Neuronal stem cell (in vitro differentiated cells): Measurements from ENCODE around the gene CHAC1.

Experiments used
- DNase-seq: peaks from one replicate; pipeline ENCODE4 v3.0.0-alpha.2; 2013; ENCODE audit warnings: low spot score
- H2AFZ ChIP-seq: one replicate; pipeline ENCODE4 v1.6.1; 2013; ENCODE audit warnings: mild to moderate bottlenecking, low read length, inconsistent platforms
- H2AK5ac ChIP-seq: 2 replicates; pipeline ENCODE4 v1.6.1; 2013; ENCODE audit warnings: low read depth, mild to moderate bottlenecking, inconsistent platforms, low read length, moderate library complexity, mixed read lengths
- H2BK120ac ChIP-seq: 2 replicates; pipeline ENCODE4 v1.6.1; 2013; ENCODE audit warnings: low read depth, mild to moderate bottlenecking, inconsistent platforms, low read length, moderate library complexity, mixed read lengths
- H2BK12ac ChIP-seq: one replicate; pipeline ENCODE4 v1.6.1; 2013; ENCODE audit warnings: low read length, inconsistent platforms
- H2BK15ac ChIP-seq: 2 replicates; pipeline ENCODE4 v1.6.1; 2013; ENCODE audit warnings: mild to moderate bottlenecking, low read length, inconsistent platforms, mixed read lengths
- H2BK5ac ChIP-seq: one replicate; pipeline ENCODE4 v1.6.1; 2013; ENCODE audit warnings: inconsistent platforms, mild to moderate bottlenecking, low read length, moderate library complexity
- H3K14ac ChIP-seq: one replicate; pipeline ENCODE4 v1.6.1; 2013; ENCODE audit warnings: low read length, inconsistent platforms
- H3K18ac ChIP-seq: 2 replicates; pipeline ENCODE4 v1.6.1; 2013; ENCODE audit warnings: low read length, inconsistent platforms
- H3K23ac ChIP-seq: 2 replicates; pipeline ENCODE4 v1.6.1; 2013; ENCODE audit warnings: low read depth, mild to moderate bottlenecking, mixed read lengths, low read length, inconsistent platforms; ENCODE audit not compliant: poor library complexity
- H3K27ac ChIP-seq: replicated peaks from 3 replicates; pipeline ENCODE4 v1.5.1; 2013; ENCODE audit warnings: low read length, inconsistent platforms
- H3K27me3 ChIP-seq, 3 experiments: 2 replicates each; pipeline ENCODE4 v1.6.1; 2013; ENCODE audit warnings: low read length in 3 of 3, mild to moderate bottlenecking in 2 of 3, inconsistent platforms in 1 of 3, low read depth in 1 of 3, mixed read lengths in 1 of 3, moderate library complexity in 1 of 3; ENCODE audit not compliant: control insufficient read depth in 3 of 3, insufficient read depth in 3 of 3
- H3K36me3 ChIP-seq, 2 donors: replicated peaks in 1 of 2; 2 replicates each; pipeline ENCODE4 v1.6.1; 2013; ENCODE audit warnings: low read length in 2 of 2; ENCODE audit not compliant: control insufficient read depth in 2 of 2, insufficient read depth in 2 of 2
- H3K4ac ChIP-seq: 2 replicates; pipeline ENCODE4 v1.6.1; 2013; ENCODE audit warnings: inconsistent platforms, mild to moderate bottlenecking, low read length, moderate library complexity
- H3K4me1 ChIP-seq, 2 donors: 1 replicate in 1 of 2; 2 replicates in 1 of 2; pipeline ENCODE4 v1.6.1; 2013; ENCODE audit warnings: low read length in 2 of 2, low read depth in 1 of 2; ENCODE audit not compliant: control insufficient read depth in 2 of 2, insufficient read depth in 1 of 2
- H3K4me2 ChIP-seq: one replicate; pipeline ENCODE4 v1.6.1; 2013; ENCODE audit warnings: mild to moderate bottlenecking, low read length, inconsistent platforms; ENCODE audit not compliant: insufficient read depth, poor library complexity, severe bottlenecking
- H3K4me3 ChIP-seq, 2 donors: 2 replicates each; pipeline ENCODE4 v1.5.1; 2013; ENCODE audit warnings: low read length in 2 of 2, mild to moderate bottlenecking in 2 of 2, inconsistent platforms in 1 of 2, moderate library complexity in 1 of 2
- H3K79me1 ChIP-seq: one replicate; pipeline ENCODE4 v1.6.1; 2013; ENCODE audit warnings: low read depth, mild to moderate bottlenecking, inconsistent platforms, low read length, moderate library complexity
- H3K9ac ChIP-seq: one replicate; pipeline ENCODE4 v1.6.1; 2013; ENCODE audit warnings: mild to moderate bottlenecking, low read depth, low read length, inconsistent platforms; ENCODE audit not compliant: poor library complexity
- H3K9me3 ChIP-seq, 2 donors: replicated peaks in 1 of 2; 2 replicates each; pipeline versions ENCODE3 to v1.6.1; 2013; ENCODE audit warnings: low read length in 2 of 2, mild to moderate bottlenecking in 2 of 2, inconsistent platforms in 1 of 2, low read depth in 1 of 2, mixed read lengths in 1 of 2, moderate library complexity in 1 of 2; ENCODE audit not compliant: control insufficient read depth in 2 of 2, insufficient read depth in 1 of 2
- H4K8ac ChIP-seq: one replicate; pipeline ENCODE4 v1.6.1; 2013; ENCODE audit warnings: low read depth, mild to moderate bottlenecking, inconsistent platforms, low read length, moderate library complexity
- H4K91ac ChIP-seq: one replicate; pipeline ENCODE4 v1.6.1; 2013; ENCODE audit warnings: low read length, low read depth, mild to moderate bottlenecking, inconsistent platforms; ENCODE audit not compliant: poor library complexity
- WGBS, 2 donors: extraction: QIAGEN DNeasy Blood & Tissue Kit; methylation state at CpG; one replicate each; pipeline ENCODE4 v1.1.7; 2013; ENCODE audit warnings: missing lambda C conversion rate in 2 of 2, mixed read lengths in 1 of 2; ENCODE audit not compliant: insufficient read length in 2 of 2, insufficient replicate concordance in 1 of 2; ENCODE audit errors: extremely low coverage in 2 of 2; 5-methylcytosine and 5-hydroxymethylcytosine counted together

CHAC1 gene

DNA sequence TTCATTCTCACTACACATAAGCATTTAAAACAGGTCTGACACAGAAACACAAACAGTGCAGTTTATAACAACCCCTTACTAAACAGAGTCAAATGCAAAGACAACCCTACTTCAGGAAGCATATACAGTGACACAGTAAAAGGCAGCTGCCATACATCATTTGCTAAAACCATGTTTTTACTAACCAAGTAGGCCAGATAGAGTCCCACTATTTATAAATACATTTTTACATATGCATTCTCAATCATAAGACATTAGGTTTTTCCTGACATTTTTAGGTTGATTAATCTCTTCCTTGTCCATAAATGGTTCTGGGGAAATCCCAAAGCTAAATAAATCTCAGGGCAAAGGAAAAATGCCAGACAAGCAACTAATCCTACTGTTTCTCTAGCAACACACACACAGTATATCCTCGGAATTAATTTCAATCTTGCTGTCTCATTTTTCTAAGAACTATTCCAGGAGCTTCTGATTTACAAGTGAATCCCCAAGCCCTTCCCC is 39.0 kb downstream of the CHAC1 start:
- Histone ChIP-seq H3K23ac (no peak overlapping the region), H3K27me3 (no peaks in the 10 kb centered on the region), H4K8ac (no peak overlapping the region), H2AK5ac (no peak overlapping the region), H2BK12ac (no peak overlapping the region), H3K4ac (no peak overlapping the region), H2AFZ (no peak overlapping the region), H3K4me3 (no peak overlapping the region), H2BK5ac (no peak overlapping the region), H3K79me1 (no peaks in the 10 kb centered on the region), H3K18ac (no peak overlapping the region), H2BK120ac (no peak overlapping the region), H3K9me3 (no peaks in the 10 kb centered on the region), H4K91ac (no peak overlapping the region), H3K4me1 (no peaks in the 10 kb centered on the region), H3K4me2 (no peak overlapping the region), H3K14ac (no peak overlapping the region), H3K9ac (no peak overlapping the region), H2BK15ac (no peak overlapping the region), H3K36me3 (peaks cover 10 to 73% of the 10 kb centered on the region in 2 donors), H3K27ac (no peak overlapping the region)
- DNase-seq = no peak
- WGBS, 2 donors = no CpG with 5 or more reads among the region's 1 CpG

DNA sequence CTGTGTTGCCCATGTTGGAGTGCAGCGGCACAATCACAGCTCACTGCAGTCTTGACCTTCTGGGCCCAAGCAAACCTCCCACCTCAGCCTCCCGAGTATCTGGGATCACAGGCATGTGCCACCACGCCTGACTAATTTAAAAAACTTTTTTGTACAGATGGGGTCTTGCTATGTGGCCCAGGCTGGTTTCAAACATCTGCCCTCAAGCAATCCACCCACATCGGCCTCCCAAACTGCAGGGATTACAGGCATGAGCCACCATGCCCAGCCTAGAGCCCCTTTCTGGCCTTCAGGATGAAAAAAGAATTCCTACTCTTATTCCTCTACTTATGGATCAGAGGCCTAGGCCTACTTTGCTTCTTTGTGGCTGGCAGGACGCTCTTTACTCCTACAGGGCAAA is 39.6 kb downstream of the CHAC1 start:
- Histone ChIP-seq H3K4me1 (no peaks in the 10 kb centered on the region), H3K4me2 (no peak overlapping the region), H3K9ac (no peak overlapping the region), H3K27ac (no peak overlapping the region), H3K79me1 (no peaks in the 10 kb centered on the region), H2BK15ac (no peak overlapping the region), H3K14ac (no peak overlapping the region), H3K23ac (no peak overlapping the region), H3K36me3 (peaks cover 6 to 72% of the 10 kb centered on the region in 2 donors), H2AK5ac (no peak overlapping the region), H2AFZ (no peak overlapping the region), H3K4me3 (no peak overlapping the region), H3K4ac (no peak overlapping the region), H3K18ac (no peak overlapping the region), H3K9me3 (no peaks in the 10 kb centered on the region), H2BK5ac (no peak overlapping the region), H2BK120ac (no peak overlapping the region), H4K8ac (no peak overlapping the region), H4K91ac (no peak overlapping the region), H3K27me3 (no peaks in the 10 kb centered on the region), H2BK12ac (no peak overlapping the region)
- no CpG with 5 or more reads among the region's 5 CpGs for WGBS, 2 donors
- DNase-seq = no peak

DNA sequence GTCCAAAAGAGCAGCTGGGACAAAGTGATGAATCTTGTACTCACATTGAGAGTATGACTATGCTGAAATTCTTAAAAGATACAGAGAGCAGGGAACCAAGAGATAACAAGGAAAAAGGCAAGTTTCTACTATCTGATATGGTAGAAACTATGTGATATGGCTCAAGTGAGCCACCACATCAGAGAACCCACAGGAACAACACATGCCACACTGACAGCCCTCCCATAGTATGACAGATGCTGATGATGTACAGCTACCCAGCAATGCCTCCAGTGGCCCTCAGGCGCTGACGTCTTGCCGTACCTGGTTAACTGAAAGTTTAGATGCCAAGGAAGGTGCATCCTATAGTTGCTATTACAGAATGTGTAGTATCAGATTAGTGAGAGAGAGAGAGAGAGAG is 42.4 kb downstream of the CHAC1 start:
- no peak overlapping the region for H2BK15ac ChIP-seq
- H3K14ac ChIP-seq = no peak overlapping the region
- no peak overlapping the region for H3K27ac ChIP-seq
- H3K4me3 ChIP-seq = no peak overlapping the region
- no peak overlapping the region for H2BK12ac ChIP-seq
- no peak overlapping the region for H3K18ac ChIP-seq
- H3K4me1 ChIP-seq = no peaks in the 10 kb centered on the region
- H3K4ac ChIP-seq = no peak overlapping the region
- H4K91ac ChIP-seq = no peak overlapping the region
- H3K23ac ChIP-seq = no peak overlapping the region
- H2AK5ac ChIP-seq = no peak overlapping the region
- no peaks in the 10 kb centered on the region for H3K79me1 ChIP-seq
- H3K9ac ChIP-seq = no peak overlapping the region
- no peaks in the 10 kb centered on the region for H3K27me3 ChIP-seq
- no CpG with 5 or more reads among the region's 3 CpGs for WGBS, 2 donors
- H3K4me2 ChIP-seq = no peak overlapping the region
- H2AFZ ChIP-seq = no peak overlapping the region
- no peak for DNase-seq
- H2BK5ac ChIP-seq = no peak overlapping the region
- H3K36me3 ChIP-seq = peaks cover 6 to 65% of the 10 kb centered on the region in 2 donors
- no peak overlapping the region for H4K8ac ChIP-seq
- no peak overlapping the region for H2BK120ac ChIP-seq
- no peaks in the 10 kb centered on the region for H3K9me3 ChIP-seq

DNA sequence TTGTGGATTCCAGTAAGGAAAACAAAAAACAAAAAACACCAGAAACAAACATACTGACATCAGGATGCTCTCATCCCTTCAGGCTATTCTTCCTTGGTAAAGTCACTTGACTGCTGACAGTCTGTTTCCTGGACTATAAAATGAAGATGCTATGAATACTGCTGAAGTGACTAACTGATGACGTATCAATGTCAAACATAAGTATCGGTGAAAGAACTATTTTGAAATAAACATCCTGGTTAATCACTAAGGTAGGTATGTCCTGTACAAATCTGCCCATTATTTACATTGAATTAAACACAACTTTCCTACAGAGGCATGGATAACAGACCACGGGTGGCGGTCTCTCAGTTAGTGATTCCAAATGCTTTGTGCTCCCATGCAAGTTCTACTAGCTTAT is 45.9 kb downstream of the CHAC1 start:
- H2BK12ac ChIP-seq = no peak overlapping the region
- no peak for DNase-seq
- H3K36me3 ChIP-seq = peaks cover 5 to 66% of the 10 kb centered on the region in 2 donors
- no peak overlapping the region for H3K23ac ChIP-seq
- no peaks in the 10 kb centered on the region for H3K27me3 ChIP-seq
- H3K4me1 ChIP-seq = no peaks in the 10 kb centered on the region
- H3K14ac ChIP-seq = no peak overlapping the region
- H2AK5ac ChIP-seq = no peak overlapping the region
- no peak overlapping the region for H2BK15ac ChIP-seq
- no peak overlapping the region for H3K9ac ChIP-seq
- no peak overlapping the region for H4K8ac ChIP-seq
- H3K18ac ChIP-seq = no peak overlapping the region
- no CpG with 5 or more reads among the region's 4 CpGs for WGBS, 2 donors
- H3K4me3 ChIP-seq = no peak overlapping the region
- no peaks in the 10 kb centered on the region for H3K9me3 ChIP-seq
- no peak overlapping the region for H2AFZ ChIP-seq
- no peak overlapping the region for H3K4me2 ChIP-seq
- no peak overlapping the region for H4K91ac ChIP-seq
- H2BK120ac ChIP-seq = no peak overlapping the region
- H3K4ac ChIP-seq = no peak overlapping the region
- no peaks in the 10 kb centered on the region for H3K79me1 ChIP-seq
- no peak overlapping the region for H3K27ac ChIP-seq
- H2BK5ac ChIP-seq = no peak overlapping the region
